GM13976 (cell line): ENCODE results near the gene TBX3.
"Not testable (repeated sequence)": the region's sequence is repeated elsewhere in the genome, so short reads cannot be mapped to it uniquely, and the experiment has no call there.

Experiments
- DNase-seq: peaks from one replicate; pipeline ENCODE4 v3.0.0; 2012; ENCODE audit warnings: low spot score
- in situ Hi-C: fragments of 300-500 bp; cut with MboI; formaldehyde crosslinking; loops from one replicate; pipeline ENCODE4 v1.12.0; 2022; ENCODE audit warnings: low sequenced_read_pairs, mixed read lengths, inconsistent platforms; ENCODE audit not compliant: unreplicated experiment
- TF ChIP-seq, protein P1 (sequence below): IDR thresholded peaks from 2 replicates; pipeline ENCODE4 v1.5.1; 2012; ENCODE audit warnings: borderline replicate concordance, mild to moderate bottlenecking; ENCODE audit not compliant: insufficient read depth; ENCODE audit errors: extremely low read depth, missing control alignments, control extremely low read depth

Gene TBX3

DNA sequence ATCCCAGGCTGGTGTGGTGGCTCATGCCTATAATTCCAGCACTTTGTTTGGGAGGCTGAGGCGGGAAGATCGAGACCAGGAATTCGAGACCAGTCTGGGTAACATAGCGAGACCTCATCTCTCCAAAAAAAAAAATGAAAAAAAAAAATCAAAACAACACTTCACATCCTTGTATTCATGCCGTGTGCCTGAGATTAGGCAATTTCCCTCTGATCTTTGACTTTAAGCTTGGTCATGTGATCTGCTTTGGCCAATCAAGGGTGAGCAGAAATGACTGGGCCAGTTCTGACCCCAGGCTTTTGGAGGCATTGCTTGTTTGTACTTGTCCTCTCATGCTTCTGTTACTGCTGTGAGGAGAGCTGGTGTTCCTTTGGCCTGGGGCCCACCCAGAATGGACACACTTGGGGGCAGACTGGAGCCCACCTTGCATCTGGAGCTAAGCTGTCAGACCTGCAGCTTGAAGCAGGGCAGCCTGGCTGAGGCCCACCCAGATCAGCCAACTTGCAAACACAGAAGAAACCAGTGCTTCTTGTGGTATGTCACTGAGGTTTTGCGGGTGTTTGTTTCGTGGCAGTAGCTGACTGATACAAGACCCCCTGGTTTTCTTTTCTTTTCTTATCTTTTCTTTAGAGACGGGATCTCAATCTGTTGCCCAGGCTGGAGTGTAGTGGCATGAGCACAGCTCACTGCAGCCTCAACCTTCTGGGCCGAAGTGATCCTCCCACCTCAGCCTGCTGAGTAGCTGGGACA, 29.7 kb upstream of the TBX3 start:
- no peak for DNase-seq
- in situ Hi-C loops, result no loop called here
- TF ChIP-seq, protein P1, sequence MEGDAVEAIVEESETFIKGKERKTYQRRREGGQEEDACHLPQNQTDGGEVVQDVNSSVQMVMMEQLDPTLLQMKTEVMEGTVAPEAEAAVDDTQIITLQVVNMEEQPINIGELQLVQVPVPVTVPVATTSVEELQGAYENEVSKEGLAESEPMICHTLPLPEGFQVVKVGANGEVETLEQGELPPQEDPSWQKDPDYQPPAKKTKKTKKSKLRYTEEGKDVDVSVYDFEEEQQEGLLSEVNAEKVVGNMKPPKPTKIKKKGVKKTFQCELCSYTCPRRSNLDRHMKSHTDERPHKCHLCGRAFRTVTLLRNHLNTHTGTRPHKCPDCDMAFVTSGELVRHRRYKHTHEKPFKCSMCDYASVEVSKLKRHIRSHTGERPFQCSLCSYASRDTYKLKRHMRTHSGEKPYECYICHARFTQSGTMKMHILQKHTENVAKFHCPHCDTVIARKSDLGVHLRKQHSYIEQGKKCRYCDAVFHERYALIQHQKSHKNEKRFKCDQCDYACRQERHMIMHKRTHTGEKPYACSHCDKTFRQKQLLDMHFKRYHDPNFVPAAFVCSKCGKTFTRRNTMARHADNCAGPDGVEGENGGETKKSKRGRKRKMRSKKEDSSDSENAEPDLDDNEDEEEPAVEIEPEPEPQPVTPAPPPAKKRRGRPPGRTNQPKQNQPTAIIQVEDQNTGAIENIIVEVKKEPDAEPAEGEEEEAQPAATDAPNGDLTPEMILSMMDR, result no peak

DNA sequence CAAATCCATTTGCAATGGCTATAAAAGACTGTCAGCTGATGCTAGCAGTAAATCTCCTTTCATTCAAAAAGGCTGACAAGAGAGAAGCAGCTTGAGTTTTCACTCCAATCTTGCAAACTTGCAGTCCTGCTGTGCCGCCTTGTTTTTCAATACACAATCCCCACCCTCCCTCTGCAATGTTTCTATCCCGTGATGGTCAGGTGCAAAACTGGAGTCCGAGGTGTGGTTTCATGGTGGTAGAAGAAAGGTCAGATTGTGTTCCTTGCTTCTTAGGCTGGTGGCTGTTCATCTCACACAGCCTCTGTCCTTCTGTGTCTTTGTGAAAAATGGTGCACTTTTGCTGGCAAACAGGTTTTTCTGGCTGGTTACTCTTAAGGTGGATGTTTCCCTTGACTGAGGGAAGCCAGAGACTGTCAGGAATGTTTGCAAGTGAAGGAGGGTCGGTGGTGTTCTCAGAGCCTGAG, 27.7 kb upstream of the TBX3 start:
- in situ Hi-C loops, result no loop called here
- DNase-seq, result no peak
- TF ChIP-seq, protein P1, result no peak

DNA sequence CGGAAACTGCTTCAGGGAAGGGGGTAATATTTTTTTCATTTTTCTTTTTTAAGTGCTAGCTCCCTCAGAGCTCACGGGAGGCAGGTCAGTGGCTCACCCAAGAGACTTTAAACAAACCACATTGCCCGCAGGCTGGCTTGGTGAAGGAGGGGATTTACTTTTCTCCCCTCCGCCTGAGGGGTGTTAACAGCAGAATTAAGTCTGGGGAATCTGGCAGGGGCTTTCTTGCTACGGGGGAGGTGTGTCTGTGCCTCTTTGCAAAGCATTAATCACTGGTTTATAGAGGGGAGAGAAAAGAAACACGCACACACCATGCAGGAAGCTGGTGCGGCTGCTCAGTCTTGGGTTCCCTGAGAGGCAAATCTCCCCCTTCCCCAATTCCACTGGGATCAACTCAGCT, 26.2 kb upstream of the TBX3 start:
- TF ChIP-seq, protein P1, result no peak
- in situ Hi-C loops, result no loop called here

DNA sequence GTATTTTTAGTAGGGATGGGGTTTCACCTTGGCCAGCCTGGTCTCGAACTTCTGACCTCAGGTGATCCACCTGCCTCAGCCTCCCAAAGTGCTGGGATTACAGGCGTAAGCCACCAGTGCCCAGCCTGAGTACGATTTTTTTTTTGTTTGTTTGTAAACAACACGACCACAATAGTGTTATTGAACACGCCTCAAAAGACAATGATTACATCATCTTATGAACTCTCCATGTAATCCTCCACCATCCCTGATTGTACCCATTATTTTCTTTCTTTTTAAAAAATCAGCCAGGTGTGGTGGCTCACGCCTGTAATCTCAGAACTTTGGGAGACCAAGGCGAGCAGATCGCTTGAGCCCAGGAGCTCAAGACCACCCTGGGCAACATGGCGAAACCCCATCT, 25.1 kb upstream of the TBX3 start:
- TF ChIP-seq, protein P1, result no peak
- DNase-seq, result no peak
- in situ Hi-C loops, result no loop called here

More for the DNA sequence above, 26.2 kb upstream of the TBX3 start:
- no peak for DNase-seq

DNA sequence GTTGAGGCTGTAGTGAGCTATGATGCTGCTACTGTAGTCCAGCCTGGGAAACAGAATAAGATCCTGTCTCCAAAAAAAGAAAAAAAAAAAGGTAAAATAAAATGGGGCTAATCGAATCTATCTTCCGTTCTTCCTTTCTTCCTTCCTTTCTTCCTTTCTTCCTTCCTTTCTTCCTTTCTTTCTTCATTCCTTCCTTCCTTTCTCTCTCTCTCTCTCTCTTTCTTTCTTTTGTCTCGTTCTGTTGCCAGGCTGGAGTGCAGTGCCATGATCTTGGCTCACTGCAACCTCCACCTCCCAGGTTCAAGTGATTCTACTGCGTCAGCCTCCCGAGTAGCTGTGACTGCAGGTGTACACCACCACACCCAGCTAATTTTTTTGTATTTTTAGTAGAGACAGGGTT, 24.6 kb upstream of the TBX3 start:
- in situ Hi-C loops, DNase-seq: not testable (repeated sequence)

DNA sequence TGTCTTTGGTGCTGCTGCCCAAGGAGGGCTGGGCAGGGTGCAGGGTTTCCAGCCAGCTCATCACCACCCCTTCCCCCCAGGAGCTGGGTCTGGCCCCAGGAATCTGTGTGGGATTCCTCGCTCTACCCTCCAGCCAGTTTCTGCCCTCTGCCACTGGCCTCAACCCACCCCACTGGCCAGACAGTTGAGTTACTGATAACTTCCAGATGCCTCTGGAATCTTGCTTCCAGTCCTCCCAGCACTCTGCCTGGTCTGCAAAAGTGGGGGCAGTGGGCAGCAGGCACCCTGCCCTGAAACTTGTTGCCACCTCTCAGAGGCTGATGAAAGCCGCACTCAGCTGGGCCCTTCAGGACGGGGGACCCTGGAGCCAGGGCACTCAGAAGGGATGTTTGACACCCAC, 20.1 kb upstream of the TBX3 start:
- in situ Hi-C loops, result no loop called here
- TF ChIP-seq, protein P1, result no peak
- no peak for DNase-seq

DNA sequence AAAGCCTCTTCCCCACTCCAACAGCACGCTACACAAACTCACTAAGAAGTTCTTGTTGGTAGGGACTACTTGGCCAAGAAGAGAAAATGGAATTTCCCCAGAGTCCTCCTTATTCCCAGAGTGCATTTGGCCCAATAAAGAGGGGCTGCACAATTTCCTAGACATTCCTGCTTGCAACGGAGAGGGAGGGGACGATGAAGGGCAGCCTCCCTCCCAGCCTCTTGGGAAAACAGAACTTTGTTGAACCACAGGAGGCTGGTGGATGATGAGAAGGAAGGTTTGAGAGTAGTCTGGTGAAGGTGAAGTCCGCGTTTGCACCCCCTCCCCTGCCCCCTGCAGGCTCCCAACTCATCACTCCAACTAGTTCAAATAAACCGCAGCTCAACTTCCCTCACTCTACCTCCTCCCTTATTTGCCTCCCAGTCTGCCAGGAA, 19.1 kb upstream of the TBX3 start:
- in situ Hi-C loops, result no loop called here
- TF ChIP-seq, protein P1, result no peak
- no peak for DNase-seq
